ENCODE measurements around the gene INPP5K.
A peak's percentile ranks its signal among the peaks of the same experiment; 100 is the strongest.

INPP5K gene

DNA sequence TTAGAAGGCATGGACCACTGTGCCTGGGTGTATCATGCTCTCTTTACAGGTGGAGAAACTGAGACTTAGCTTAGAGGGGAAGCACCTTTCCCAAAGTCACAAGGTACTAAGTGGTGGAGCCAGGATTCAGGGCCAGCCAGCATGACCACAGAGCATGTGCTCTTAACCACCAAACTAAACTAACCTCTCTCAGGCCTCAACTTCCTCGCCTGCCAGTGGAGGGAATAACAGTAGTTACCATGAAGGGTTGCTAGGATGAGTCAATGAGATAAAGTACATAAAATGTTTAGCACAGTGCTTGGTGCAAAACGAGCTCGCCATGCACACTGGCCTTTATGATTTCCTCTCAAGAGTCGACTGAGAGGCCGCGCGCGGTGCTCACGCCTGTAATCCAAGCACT is 17.5 kb downstream of the INPP5K start:
- peaks cover 1% of the 10 kb centered on the region for H3K36me3 Mint-ChIP-seq (ENCODE audit: low read depth)
- H3K4me3 Mint-ChIP-seq, result no peak overlapping the region
- no peaks in the 10 kb centered on the region for H3K9me3 Mint-ChIP-seq
- H3K4me1 Mint-ChIP-seq (ENCODE audit: low read depth), result no peaks in the 10 kb centered on the region
- H3K27me3 Mint-ChIP-seq, result no peaks in the 10 kb centered on the region
- no peak overlapping the region for H3K27ac Mint-ChIP-seq

DNA sequence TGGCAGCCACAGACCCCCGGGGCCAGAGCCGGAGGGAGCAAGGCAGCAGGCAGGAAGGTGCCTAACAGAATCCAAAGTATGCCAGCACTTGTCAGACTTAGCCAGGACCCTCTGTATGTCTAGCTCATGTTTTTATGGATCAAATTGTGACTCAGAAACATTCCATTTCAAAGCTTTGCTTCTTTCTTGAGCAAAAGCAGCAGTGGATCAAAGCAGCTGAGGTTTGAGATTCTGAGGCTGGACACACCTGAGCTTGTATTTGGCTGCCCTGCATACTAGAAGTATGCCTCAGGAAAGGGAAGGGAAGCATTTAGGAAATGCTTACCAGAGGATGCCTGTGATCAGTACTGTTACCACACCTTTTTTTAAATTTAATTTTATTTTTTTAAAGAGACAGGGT is 18.2 kb downstream of the INPP5K start:
- H3K27me3 Mint-ChIP-seq, result no peaks in the 10 kb centered on the region

DNA sequence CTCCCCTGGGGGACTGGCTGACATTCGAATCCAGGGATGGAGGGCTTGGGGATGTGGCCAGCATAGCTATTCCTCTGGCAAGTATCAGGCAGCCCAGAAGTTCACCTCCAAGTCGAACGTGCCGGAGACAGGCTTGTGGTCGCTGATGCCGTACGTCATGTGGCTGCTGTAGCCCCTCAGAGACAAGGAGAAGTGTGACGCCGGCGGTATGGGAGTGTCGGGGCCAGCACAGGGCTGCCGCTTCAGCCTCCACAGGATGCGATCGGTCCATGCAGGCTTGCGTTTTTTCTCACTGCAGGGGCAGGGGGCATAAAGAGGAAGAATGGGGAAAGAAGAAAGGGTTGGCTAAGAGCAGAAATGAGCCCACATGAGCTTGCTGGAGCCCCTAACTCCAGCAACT is 18.6 kb downstream of the INPP5K start:
- Mint-ChIP-seq H3K4me3 (no peak overlapping the region), H3K27ac (no peak overlapping the region), H3K4me1 (ENCODE audit: low read depth) (no peaks in the 10 kb centered on the region), H3K36me3 (ENCODE audit: low read depth) (no peaks in the 10 kb centered on the region), H3K27me3 (no peaks in the 10 kb centered on the region), H3K9me3 (no peaks in the 10 kb centered on the region)

More for the DNA sequence above, 18.2 kb downstream of the INPP5K start:
- no peak overlapping the region for H3K27ac Mint-ChIP-seq
- H3K9me3 Mint-ChIP-seq, result no peaks in the 10 kb centered on the region
- H3K4me3 Mint-ChIP-seq, result no peak overlapping the region
- H3K4me1 Mint-ChIP-seq (ENCODE audit: low read depth), result no peaks in the 10 kb centered on the region
- no peaks in the 10 kb centered on the region for H3K36me3 Mint-ChIP-seq (ENCODE audit: low read depth)

DNA sequence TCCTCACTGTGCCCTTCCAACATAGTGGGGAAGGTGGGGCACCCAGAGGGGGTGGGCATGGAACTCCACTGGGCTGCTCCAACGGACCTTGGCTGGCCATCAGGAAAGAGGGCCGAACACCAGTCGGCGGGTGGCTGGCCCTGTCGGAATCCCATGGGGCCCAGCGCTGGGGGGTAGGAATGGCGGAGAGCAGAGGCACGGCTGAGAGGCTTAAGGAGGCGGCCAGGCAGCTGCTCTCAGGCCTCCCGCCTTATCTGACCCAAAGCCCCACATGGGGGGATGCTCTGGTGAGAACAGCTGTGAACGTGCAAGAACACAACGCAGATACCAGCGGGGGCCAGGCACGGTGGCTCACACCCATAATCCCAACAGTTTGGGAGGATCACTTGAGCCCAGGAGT is 19.5 kb downstream of the INPP5K start:
- Mint-ChIP-seq H3K27me3 (no peaks in the 10 kb centered on the region), H3K36me3 (ENCODE audit: low read depth) (no peaks in the 10 kb centered on the region), H3K27ac (no peak overlapping the region), H3K4me1 (ENCODE audit: low read depth) (peaks cover 3% of the 10 kb centered on the region), H3K4me3 (no peak overlapping the region), H3K9me3 (no peaks in the 10 kb centered on the region)

DNA sequence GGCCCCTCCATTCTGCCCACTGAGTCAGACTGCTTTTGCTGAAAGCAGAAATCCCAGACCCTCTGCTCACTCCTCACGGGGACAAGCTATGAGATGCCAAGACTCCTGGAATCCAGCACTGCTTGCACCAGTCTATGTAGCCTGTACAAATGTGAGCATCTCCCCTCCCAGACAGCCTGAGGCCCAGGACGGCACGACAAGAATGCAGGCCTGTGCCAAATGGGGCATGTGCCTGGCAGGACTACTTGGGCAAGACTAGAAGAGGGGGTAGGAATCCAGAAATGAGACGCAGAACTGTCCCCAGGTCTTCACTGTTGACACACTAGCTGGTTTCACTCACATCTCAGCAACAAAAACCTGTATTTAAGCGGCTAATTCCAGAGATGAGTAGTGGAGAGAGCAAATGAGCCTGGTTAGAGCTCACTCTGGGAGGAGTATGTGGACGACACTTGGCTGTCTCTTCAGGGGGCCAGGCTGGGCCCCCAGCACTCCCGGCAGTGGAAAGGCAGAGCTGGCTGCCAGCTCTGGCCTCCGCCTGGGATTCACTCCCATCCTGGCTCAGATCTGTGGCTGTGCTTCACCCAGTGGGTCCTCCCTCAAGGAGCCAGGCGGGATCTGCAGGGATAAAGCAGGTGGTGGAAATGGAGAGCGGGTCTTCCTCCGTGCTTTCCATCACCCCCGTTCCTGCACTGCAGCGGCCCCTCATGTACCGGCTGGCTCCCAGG is 21.0 kb downstream of the INPP5K start:
- no peak overlapping the region for H3K4me3 Mint-ChIP-seq
- H3K27me3 Mint-ChIP-seq, result no peaks in the 10 kb centered on the region
- no peak overlapping the region for H3K27ac Mint-ChIP-seq
- H3K9me3 Mint-ChIP-seq, result no peaks in the 10 kb centered on the region
- H3K4me1 Mint-ChIP-seq (ENCODE audit: low read depth), result peaks cover 10% of the 10 kb centered on the region
- H3K36me3 Mint-ChIP-seq (ENCODE audit: low read depth), result no peaks in the 10 kb centered on the region

DNA sequence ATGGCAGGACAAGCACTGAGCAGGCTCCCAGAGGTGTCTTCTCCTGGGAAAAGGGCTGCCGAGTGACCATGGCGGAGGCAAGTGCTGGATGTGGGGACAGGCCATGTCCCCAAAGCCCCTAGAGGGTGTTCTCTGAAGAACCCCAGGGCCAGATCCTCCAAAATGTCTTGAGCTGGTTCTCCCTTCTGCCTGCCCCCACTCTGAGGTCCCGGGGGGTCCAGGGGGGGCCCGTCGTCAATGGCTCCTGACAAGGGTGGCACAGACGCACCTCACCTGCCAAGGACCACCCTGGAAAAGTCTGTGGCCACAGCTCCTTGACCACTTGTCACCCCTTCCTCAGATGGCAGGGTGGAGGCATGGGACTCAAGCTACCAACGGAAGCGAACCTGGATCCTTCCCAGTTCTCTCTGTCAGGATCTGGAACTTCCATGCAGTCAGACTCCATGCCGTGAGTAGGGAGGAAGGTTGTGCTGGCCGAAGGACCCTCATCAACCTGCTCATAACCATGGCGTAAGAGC is 21.6 kb downstream of the INPP5K start:
- H3K27me3 Mint-ChIP-seq, result no peaks in the 10 kb centered on the region
- no peak overlapping the region for H3K4me3 Mint-ChIP-seq
- H3K27ac Mint-ChIP-seq, result no peak overlapping the region
- H3K9me3 Mint-ChIP-seq, result no peaks in the 10 kb centered on the region
- no peaks in the 10 kb centered on the region for H3K36me3 Mint-ChIP-seq (ENCODE audit: low read depth)
- H3K4me1 Mint-ChIP-seq (ENCODE audit: low read depth), result peaks cover 12% of the 10 kb centered on the region

DNA sequence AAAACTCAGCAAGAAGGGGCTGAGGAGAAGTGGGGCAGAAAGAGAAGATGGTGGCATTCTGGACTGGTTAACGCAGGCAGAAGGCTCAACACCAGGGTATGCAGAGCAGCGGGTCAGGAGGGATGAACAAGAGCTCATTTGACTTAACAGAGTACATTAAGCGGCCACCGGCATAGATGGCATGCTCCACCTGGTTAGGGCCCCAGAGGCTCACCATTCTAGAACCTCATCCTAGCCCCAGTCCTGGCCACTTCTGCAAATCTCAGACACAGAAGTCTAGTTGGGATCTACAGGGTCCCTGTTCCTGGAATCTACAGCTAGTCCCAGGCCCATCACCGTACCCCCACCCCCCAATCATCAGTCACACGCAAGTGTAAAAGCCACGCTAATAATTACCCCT is 22.2 kb downstream of the INPP5K start:
- H3K4me1 Mint-ChIP-seq (ENCODE audit: low read depth), result peaks cover 12% of the 10 kb centered on the region
- H3K36me3 Mint-ChIP-seq (ENCODE audit: low read depth), result no peaks in the 10 kb centered on the region
- no peaks in the 10 kb centered on the region for H3K9me3 Mint-ChIP-seq
- no peak overlapping the region for H3K4me3 Mint-ChIP-seq
- no peak overlapping the region for H3K27ac Mint-ChIP-seq
- H3K27me3 Mint-ChIP-seq, result no peaks in the 10 kb centered on the region

DNA sequence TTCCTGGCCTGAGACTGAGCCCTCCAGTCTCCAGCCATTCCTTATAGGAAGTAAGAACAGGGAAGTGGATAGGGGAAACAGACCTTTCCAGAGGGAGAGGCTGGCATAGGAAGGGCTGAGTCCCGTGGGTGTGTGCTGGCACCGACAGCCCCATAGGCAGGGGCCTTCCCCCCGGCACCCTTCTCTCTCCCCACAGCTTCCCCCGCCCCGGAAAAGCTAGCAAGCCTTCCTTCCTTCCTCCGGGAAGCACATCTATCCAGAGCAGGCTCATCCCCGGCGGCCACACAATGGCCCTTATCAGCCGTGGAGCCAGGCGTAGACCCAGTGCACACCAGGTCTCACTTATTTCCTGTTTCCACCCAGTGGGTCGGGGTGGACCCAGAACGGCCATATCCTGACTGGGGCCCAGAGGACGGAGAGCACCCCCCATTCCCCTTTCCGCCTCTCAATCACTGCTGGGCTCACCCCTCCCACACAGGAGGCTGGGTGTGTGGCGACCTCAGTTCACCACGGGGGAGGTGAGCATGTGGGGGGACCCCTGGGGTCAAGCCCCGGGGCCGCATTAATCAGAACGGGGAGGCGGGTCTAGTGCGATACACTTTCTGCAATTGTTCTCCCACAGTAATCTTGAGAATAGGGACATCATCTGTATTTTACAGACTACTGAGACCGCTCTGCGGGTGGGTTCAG is 23.0 kb downstream of the INPP5K start:
- H3K36me3 Mint-ChIP-seq (ENCODE audit: low read depth), result no peaks in the 10 kb centered on the region
- peaks cover 19% of the 10 kb centered on the region for H3K4me1 Mint-ChIP-seq (ENCODE audit: low read depth)
- no peaks in the 10 kb centered on the region for H3K27me3 Mint-ChIP-seq
- H3K27ac Mint-ChIP-seq, result no peak overlapping the region
- no peaks in the 10 kb centered on the region for H3K9me3 Mint-ChIP-seq
- H3K4me3 Mint-ChIP-seq, result peak overlapping the region; percentile 26

DNA sequence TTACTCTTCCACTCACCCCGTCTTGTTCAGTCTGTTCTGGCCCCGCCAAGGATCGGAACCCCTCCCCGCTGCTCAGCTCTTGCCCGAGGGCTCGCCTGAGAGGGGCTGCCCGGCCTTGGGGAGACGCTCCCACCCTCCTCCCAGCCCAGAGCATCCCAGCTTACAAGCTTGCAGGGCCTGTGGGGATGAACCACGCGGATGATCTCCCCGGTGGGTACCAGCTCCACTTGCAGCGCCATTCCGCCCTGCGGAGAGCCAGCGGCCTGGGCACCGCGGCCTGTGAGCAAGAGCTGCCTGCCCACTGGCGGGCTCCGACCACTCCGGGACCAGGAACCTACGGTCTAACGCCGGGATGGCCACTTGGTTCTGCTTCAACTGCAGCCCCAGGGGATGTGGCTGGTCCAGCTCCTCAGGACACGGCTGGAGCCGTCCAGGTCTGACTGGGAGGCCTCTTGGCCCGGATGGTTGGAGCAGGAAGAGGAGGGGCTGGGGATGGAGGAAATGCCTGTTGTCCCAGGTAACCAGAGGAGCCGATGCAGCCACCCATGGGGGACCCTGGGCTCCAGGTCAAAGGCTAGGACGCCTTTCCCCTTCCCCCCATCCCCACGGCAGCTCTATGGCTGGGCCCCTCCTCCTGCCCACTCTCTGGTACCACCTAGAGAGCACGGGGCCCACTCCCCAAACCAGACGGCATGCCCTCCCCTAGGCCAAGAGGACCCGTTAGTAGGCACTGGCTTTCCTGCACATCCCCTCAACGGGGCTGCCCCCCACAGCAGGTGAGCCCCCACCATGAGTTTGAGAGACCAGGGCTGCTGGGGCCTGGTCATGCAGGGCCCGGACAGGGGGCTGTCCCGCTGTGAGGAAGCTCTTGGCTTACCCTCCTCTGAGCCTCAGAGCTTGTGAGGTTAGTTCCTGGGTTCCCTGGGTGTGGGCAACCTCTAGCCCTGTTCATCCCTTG is 23.9 kb downstream of the INPP5K start, which contains the start of gene MYO1C:
Gene MYO1C (minus strand): TSS at position 438 of the 958 bp plus-strand sequence. CDS start 199 bp downstream, at position 239.
- Mint-ChIP-seq H3K27ac (peak within 1 kb of the TSS; percentile 52), H3K9me3 (no peaks in the 10 kb centered on the region), H3K4me3 (peak within 1 kb of the TSS; percentile 78), H3K36me3 (ENCODE audit: low read depth) (no peaks in the 10 kb centered on the region), H3K27me3 (no peaks in the 10 kb centered on the region), H3K4me1 (ENCODE audit: low read depth) (peaks cover 25% of the 10 kb centered on the region)

DNA sequence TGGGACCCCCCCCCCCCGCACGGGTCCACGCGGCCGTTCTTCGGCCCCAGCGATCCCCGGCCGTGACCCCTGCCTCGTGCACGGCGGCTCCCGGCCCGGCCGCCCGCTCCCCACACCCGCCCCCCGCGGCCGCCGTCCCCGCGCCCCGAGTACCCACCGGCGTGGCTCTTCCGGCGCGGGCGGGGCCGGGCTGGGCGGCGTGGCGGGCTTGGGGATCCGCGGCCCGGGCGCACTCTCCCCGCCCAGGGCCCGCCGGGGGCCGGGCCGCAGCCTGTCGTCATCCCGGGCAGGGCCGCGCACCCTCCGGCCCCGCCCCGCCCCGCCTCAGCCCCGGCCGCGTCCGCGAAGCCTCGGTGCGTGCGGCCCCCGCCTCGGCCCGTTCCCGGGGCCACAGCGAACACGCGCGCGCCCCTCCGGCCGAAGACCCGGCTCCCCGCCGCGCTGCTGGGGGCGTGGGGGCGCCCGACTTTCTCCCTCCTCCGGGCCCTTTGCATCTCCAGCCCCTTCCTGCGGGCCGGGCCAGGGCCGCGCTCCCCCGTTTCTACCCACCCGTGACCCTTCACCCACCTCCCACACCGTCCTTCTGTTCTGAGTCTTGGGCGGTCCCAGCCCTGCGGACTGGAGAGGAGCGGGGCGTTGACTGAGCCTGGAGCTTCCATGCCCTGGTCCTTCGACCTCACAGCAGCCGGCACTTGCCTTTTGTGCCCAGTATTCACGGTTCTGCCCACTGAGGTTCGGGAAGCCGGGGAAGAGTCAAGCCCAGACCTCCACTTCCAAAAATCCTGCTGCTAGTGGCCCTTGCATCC is 24.8 kb downstream of the INPP5K start:
- H3K36me3 Mint-ChIP-seq (ENCODE audit: low read depth), result no peaks in the 10 kb centered on the region
- H3K9me3 Mint-ChIP-seq, result no peaks in the 10 kb centered on the region
- H3K4me3 Mint-ChIP-seq, result peak overlapping the region; percentile 80
- H3K4me1 Mint-ChIP-seq (ENCODE audit: low read depth), result peaks cover 31% of the 10 kb centered on the region
- H3K27me3 Mint-ChIP-seq, result no peaks in the 10 kb centered on the region
- H3K27ac Mint-ChIP-seq, result peak overlapping the region; percentile 52

DNA sequence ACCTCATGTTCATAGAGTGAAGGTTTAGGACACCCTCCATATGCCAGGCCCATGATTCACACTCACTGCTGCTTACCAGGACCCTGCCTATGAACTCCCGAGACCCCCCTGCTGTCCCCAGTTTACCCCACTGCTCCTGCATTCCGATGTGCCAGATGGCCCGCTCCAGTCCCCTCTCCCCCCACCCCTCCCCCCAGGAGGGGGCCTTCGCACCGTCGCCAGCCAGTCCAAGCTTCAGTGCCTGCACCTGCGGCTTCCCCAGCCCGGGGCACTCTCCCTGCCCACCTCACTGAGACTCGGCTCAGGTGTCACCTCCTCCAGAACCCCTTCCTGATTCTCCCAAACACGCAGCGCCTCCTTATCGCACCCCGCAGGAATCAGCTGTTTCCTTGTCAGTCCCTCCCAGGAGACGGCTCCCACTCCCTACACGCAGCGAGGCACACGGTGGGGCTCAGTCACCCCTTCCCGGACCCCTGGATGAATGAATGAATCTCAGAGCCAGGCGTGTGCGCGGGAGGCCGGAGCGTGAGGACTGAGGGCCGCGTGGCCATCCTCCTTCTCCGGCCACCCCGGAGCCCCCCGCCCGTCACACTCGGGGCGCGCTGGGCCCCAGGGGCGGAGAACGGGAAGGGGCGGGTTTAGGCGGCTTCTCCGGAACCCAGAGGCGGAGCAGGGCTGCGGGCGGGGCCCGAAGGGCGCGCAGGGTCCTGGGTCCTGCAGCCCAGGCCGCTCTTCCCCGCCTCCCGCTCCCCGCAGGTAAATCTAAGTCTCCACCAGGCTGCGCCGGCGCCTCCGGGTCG is 25.6 kb downstream of the INPP5K start:
- Mint-ChIP-seq H3K4me1 (ENCODE audit: low read depth) (peaks cover 34% of the 10 kb centered on the region), H3K9me3 (no peaks in the 10 kb centered on the region), H3K27me3 (no peaks in the 10 kb centered on the region), H3K27ac (peak overlapping the region; percentile 0), H3K4me3 (peak overlapping the region; percentile 80), H3K36me3 (ENCODE audit: low read depth) (no peaks in the 10 kb centered on the region)

DNA sequence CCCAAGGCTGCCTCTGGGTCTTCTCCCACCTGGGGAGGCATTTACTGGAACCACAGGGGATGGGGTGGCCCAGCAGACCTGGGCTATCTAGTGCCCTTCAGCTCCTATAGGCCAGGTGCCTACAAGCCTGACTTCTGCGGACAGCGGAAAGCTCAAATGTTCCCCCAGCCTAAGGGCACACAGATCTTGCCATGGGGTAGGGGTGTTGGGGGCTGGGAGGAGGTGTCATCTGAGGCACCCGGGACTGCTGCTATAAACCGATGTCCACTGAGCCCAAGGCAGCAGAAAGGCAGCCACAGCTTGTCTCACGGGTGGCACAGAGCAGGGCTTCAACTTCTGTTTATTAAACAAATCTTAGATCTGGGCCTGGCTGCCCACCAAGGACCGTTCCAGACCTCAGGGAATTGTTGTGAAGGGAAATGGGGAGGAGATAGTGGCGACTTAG is 27.6 kb downstream of the INPP5K start:
- H3K4me1 Mint-ChIP-seq (ENCODE audit: low read depth), result peaks cover 38% of the 10 kb centered on the region
- H3K27ac Mint-ChIP-seq, result no peak overlapping the region
- no peaks in the 10 kb centered on the region for H3K9me3 Mint-ChIP-seq
- H3K36me3 Mint-ChIP-seq (ENCODE audit: low read depth), result no peaks in the 10 kb centered on the region
- no peaks in the 10 kb centered on the region for H3K27me3 Mint-ChIP-seq
- no peak overlapping the region for H3K4me3 Mint-ChIP-seq

DNA sequence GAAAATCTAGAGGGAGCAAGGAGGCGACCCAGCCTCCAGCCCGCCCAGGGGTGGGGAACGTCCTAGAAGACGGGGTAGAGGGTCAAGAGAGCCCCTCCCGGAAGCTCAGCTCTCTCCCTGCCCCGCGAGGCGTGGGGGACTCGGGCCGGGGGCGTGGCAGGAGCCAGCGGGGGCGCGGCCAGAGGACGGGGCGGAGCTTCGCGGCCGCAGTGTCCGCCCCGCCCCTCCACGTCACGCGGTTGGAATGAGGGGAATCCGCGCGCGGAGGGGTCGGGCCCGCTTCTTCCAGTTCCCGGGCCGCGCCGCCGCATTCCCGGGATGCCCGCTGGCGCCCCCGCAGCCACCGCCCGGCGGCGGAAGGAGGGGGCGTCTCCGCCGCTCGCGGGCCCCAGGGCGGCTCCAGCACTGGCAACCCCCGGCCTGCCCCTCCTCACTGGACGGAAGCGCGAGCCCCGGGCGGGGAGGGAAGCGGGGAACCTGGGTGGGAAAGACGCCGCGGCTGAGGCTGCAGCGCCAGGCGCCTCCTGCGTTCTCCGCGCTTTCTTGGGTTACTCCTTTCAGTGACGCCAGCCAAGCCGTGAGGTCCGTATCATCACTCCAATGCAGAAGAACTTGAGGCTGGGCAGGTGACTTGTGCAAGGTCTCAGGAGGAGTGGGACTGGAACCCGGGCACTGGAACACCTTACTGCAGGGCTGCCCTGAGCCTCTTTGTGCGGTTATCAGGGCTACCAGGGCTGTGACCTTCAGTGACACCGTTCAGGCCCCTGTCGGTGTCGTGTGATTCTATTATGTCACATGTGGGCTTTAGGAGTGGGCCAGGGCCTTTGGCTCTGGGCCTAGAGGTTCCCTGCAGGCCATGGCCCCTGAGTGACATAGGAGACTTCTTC is 28.2 kb downstream of the INPP5K start:
- Mint-ChIP-seq H3K4me1 (ENCODE audit: low read depth) (peaks cover 38% of the 10 kb centered on the region), H3K27me3 (no peaks in the 10 kb centered on the region), H3K27ac (no peak overlapping the region), H3K9me3 (no peaks in the 10 kb centered on the region), H3K4me3 (peak overlapping the region; percentile 77), H3K36me3 (ENCODE audit: low read depth) (no peaks in the 10 kb centered on the region)

All from stimulated activated naive CD8-positive, alpha-beta T cell treated with anti-CD3 and anti-CD28 coated beads, Interleukin-15, Interleukin-2, amounts not matched to agents 100 ng/mL and 50 ng/mL, for 24 hours (primary cell).